ENCODE results near the gene ARHGEF7.
A peak's percentile ranks its signal among the peaks of the same experiment; 100 is the strongest.

The ARHGEF7 gene

GRCh38 chr13:111215081-111216047, 100.3 kb downstream of the ARHGEF7 start:
- no peak overlapping the region for H3K27ac ChIP-seq
- DNase-seq (ENCODE audit: low read depth, low spot score), result no peak

GRCh38 chr13:111216166-111216960, 101.3 kb downstream of the ARHGEF7 start:
- DNase-seq (ENCODE audit: low read depth, low spot score), result no peak
- no peak overlapping the region for H3K27ac ChIP-seq

GRCh38 chr13:111217641-111218040, 102.5 kb downstream of the ARHGEF7 start:
- DNase-seq (ENCODE audit: low read depth, low spot score), result no peak
- H3K27ac ChIP-seq, result no peak overlapping the region

GRCh38 chr13:111219280-111219679, 104.2 kb downstream of the ARHGEF7 start:
- peak overlapping the region; percentile 30 for H3K27ac ChIP-seq
- DNase-seq (ENCODE audit: low read depth, low spot score), result no peak

- H3K27ac ChIP-seq, result no peak overlapping the region
- DNase-seq (ENCODE audit: low read depth, low spot score), result no peak
These were observed 104.8 kb downstream of the ARHGEF7 start for GRCh38 chr13:111219950-111220349.

- H3K27ac ChIP-seq, result no peak overlapping the region
- no peak for DNase-seq (ENCODE audit: low read depth, low spot score)
These were observed 110.1 kb downstream of the ARHGEF7 start for GRCh38 chr13:111225166-111225565.

GRCh38 chr13:111225810-111226546, 110.9 kb downstream of the ARHGEF7 start:
- no peak overlapping the region for H3K27ac ChIP-seq
- no peak for DNase-seq (ENCODE audit: low read depth, low spot score)

- DNase-seq (ENCODE audit: low read depth, low spot score), result no peak
- H3K27ac ChIP-seq, result no peak overlapping the region
These were observed 112.3 kb downstream of the ARHGEF7 start for GRCh38 chr13:111227405-111227804.

GRCh38 chr13:111228262-111229144, 113.4 kb downstream of the ARHGEF7 start:
- no peak for DNase-seq (ENCODE audit: low read depth, low spot score)
- H3K27ac ChIP-seq, result no peak overlapping the region

- no peak overlapping the region for H3K27ac ChIP-seq
- no peak for DNase-seq (ENCODE audit: low read depth, low spot score)
These were observed 115.3 kb downstream of the ARHGEF7 start for GRCh38 chr13:111230385-111230930.

- DNase-seq (ENCODE audit: low read depth, low spot score), result no peak
- H3K27ac ChIP-seq, result no peak overlapping the region
These were observed 117.1 kb downstream of the ARHGEF7 start for GRCh38 chr13:111232191-111232590.

GRCh38 chr13:111233080-111233479, 118.0 kb downstream of the ARHGEF7 start:
- DNase-seq (ENCODE audit: low read depth, low spot score), result no peak
- H3K27ac ChIP-seq, result no peak overlapping the region

GRCh38 chr13:111239764-111240670, 124.9 kb downstream of the ARHGEF7 start:
- H3K27ac ChIP-seq, result no peak overlapping the region
- no peak for DNase-seq (ENCODE audit: low read depth, low spot score)

- DNase-seq (ENCODE audit: low read depth, low spot score), result no peak
These were observed 126.1 kb downstream of the ARHGEF7 start for GRCh38 chr13:111241006-111241755.

GRCh38 chr13:111241862-111242261, 126.8 kb downstream of the ARHGEF7 start:
- H3K27ac ChIP-seq, result no peak overlapping the region
- DNase-seq (ENCODE audit: low read depth, low spot score), result no peak

More at GRCh38 chr13:111241006-111241755, 126.1 kb downstream of the ARHGEF7 start:
- no peak overlapping the region for H3K27ac ChIP-seq

- no peak for DNase-seq (ENCODE audit: low read depth, low spot score)
- H3K27ac ChIP-seq, result no peak overlapping the region
These were observed 127.5 kb downstream of the ARHGEF7 start for GRCh38 chr13:111242585-111242984.

- DNase-seq (ENCODE audit: low read depth, low spot score), result no peak
These were observed 128.9 kb downstream of the ARHGEF7 start for GRCh38 chr13:111243981-111244380.

More at GRCh38 chr13:111243981-111244380, 128.9 kb downstream of the ARHGEF7 start:
- no peak overlapping the region for H3K27ac ChIP-seq
